Smooth muscle cell (in vitro differentiated cells): ENCODE data around the gene SLC22A2. TPM values are rescaled to one million over a fixed set of nuclear protein-coding genes. Genes with fewer than 3 reads are reported as not detected.

Experiments
- DNase-seq: peaks from one replicate; lab custom pipeline; 2025; ENCODE audit not compliant: unreplicated experiment; lab: John Stamatoyannopoulos, UW
- H2AFZ ChIP-seq: fragments of 200-600 bp; sonication (generic); 2 replicates; pipeline ENCODE4 v1.6.0; 2016; ENCODE audit warnings: antibody characterized with exemption, low read depth, mild to moderate bottlenecking
- H3F3A ChIP-seq: fragments of 200-600 bp; sonication (generic); 2 replicates; pipeline ENCODE4 v1.6.0; 2017; ENCODE audit warnings: antibody characterized with exemption, low read depth
- H3K27ac ChIP-seq: fragments of 200-600 bp; sonication (generic); 2 replicates; pipeline ENCODE4 v1.5.1; 2016; ENCODE audit warnings: low read depth, mild to moderate bottlenecking
- H3K27me3 ChIP-seq: fragments of 200-600 bp; sonication (generic); 2 replicates; pipeline ENCODE4 v1.6.1; 2016; ENCODE audit warnings: low read depth, mild to moderate bottlenecking
- H3K36me3 ChIP-seq: fragments of 200-600 bp; sonication (generic); 2 replicates; pipeline ENCODE4 v1.5.1; 2016; ENCODE audit warnings: low read depth
- H3K4me1 ChIP-seq: fragments of 200-600 bp; sonication (generic); 2 replicates; pipeline ENCODE4 v1.5.1; 2016; ENCODE audit warnings: low read depth
- H3K4me2 ChIP-seq: fragments of 200-600 bp; sonication (generic); 2 replicates; pipeline ENCODE4 v1.6.0; 2016; ENCODE audit warnings: mild to moderate bottlenecking
- H3K4me3 ChIP-seq: fragments of 200-600 bp; sonication (generic); 2 replicates; pipeline ENCODE4 v1.5.1; 2016; ENCODE audit warnings: mild to moderate bottlenecking
- H3K79me2 ChIP-seq: fragments of 200-600 bp; sonication (generic); 2 replicates; pipeline ENCODE4 v1.6.0; 2016; ENCODE audit warnings: low read depth, mild to moderate bottlenecking
- H3K9ac ChIP-seq: fragments of 200-600 bp; sonication (generic); 2 replicates; pipeline ENCODE4 v1.6.0; 2016; ENCODE audit warnings: low read depth
- H3K9me3 ChIP-seq: fragments of 200-600 bp; sonication (generic); replicated peaks from 2 replicates; pipeline ENCODE4 v1.5.1; 2016; ENCODE audit warnings: low read depth
- H4K20me1 ChIP-seq: fragments of 200-600 bp; sonication (generic); 2 replicates; pipeline ENCODE4 v1.6.0; 2016; ENCODE audit warnings: low read depth
- WGBS: methylation state at CpG from one replicate; pipeline ENCODE4 v1.1.7; 2016; ENCODE audit warnings: low lambda C conversion rate; 5-methylcytosine and 5-hydroxymethylcytosine counted together
- polyA plus RNA-seq: library from polyadenylated mRNA; unstranded; fragments of >200 nt; fragmentation: Nextera tagmentation; extraction: Ambion mirVana; gene quantifications from 2 replicates; pipeline ENCODE4 v1.2.1, GENCODE V29; 2016
- total RNA-seq: library from RNA; depleted of rRNA; stranded (reverse); fragments of >200 nt; gene quantifications from 2 replicates; pipeline ENCODE4 v1.2.3, GENCODE V29; 2014
- TF ChIP-seq, protein P1 (sequence below): fragments of 200-600 bp; sonication (generic); IDR thresholded peaks from 2 replicates; pipeline ENCODE4 v1.5.1; 2017; ENCODE audit warnings: borderline replicate concordance, mild to moderate bottlenecking, antibody characterized with exemption; ENCODE audit not compliant: insufficient read depth, poor library complexity, severe bottlenecking

The SLC22A2 gene
- total and polyA plus RNA-seq, 2 experiments from 2014 or later = 3.5 to 7.0 TPM

DNA sequence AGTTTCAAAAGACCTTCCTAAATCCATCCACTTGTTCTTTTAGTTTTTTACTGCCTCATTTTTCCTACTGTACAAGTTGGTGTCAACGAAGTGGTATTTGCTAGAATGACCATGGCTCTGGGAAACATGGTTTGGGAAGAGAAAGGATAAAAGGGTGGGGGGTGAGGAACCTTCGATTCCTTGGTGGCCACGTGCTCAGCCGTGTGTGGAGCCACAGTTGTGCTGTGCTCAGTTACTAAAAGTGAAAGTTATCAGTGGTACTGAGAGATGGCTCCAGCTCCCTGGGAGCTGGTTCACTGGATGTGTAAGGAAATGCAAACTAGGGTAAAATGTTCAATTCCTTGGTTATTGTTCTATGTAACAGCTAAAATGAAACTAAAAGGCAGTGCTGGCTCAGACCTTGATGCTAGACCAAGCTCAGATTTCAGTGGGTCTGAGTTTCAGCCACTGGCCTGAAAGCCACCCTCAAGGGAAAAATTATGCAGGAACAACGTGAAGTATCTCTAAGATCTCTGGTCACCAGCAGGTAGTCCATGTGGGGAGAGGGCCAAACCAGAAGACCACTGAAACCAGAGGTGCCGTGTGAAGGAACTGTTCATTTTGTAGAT is 7.4 kb upstream of the SLC22A2 start:
- no peak overlapping the region for H3K9ac ChIP-seq
- no peaks in the 10 kb centered on the region for H4K20me1 ChIP-seq
- H3K27ac ChIP-seq = no peak overlapping the region
- H3F3A ChIP-seq = no peaks in the 10 kb centered on the region
- H3K27me3 ChIP-seq = no peaks in the 10 kb centered on the region
- H3K36me3 ChIP-seq = no peaks in the 10 kb centered on the region
- no peak overlapping the region for H3K4me2 ChIP-seq
- H2AFZ ChIP-seq = no peak overlapping the region
- H3K4me1 ChIP-seq = no peaks in the 10 kb centered on the region
- TF ChIP-seq, protein P1, sequence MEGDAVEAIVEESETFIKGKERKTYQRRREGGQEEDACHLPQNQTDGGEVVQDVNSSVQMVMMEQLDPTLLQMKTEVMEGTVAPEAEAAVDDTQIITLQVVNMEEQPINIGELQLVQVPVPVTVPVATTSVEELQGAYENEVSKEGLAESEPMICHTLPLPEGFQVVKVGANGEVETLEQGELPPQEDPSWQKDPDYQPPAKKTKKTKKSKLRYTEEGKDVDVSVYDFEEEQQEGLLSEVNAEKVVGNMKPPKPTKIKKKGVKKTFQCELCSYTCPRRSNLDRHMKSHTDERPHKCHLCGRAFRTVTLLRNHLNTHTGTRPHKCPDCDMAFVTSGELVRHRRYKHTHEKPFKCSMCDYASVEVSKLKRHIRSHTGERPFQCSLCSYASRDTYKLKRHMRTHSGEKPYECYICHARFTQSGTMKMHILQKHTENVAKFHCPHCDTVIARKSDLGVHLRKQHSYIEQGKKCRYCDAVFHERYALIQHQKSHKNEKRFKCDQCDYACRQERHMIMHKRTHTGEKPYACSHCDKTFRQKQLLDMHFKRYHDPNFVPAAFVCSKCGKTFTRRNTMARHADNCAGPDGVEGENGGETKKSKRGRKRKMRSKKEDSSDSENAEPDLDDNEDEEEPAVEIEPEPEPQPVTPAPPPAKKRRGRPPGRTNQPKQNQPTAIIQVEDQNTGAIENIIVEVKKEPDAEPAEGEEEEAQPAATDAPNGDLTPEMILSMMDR = no peak
- no peak overlapping the region for H3K4me3 ChIP-seq
- 86% methylated on average over 6 of the region's 6 CpGs for WGBS
- DNase-seq = no peak
- H3K9me3 ChIP-seq = no peaks in the 10 kb centered on the region
- no peaks in the 10 kb centered on the region for H3K79me2 ChIP-seq

DNA sequence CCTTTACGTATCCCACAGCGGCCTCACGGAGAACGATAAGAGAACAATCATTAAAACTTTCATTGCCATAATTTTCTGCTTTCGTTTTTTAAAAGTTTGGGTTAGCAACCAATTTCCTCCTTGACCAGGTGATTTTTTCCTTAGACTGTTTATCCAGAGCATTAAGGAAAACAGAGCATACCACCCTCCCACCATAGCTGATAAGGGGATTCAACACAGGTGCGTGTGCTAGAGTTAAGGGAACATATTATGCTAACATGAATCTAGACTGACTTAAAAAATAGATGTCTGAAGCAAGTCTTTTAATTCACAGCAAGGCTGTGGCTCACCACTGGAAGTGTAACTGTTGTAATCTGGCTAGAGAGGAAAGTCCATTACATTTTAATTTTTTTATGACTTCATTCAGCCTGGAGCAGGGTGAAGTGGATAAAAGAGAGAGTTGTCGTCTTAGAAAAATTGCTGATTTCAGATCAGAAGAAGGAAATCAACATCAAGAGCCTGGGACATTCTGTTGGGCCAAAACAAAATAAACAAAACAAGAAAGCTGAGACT is 5.5 kb upstream of the SLC22A2 start:
- no peak overlapping the region for H3K4me2 ChIP-seq
- peaks cover 7% of the 10 kb centered on the region for H3F3A ChIP-seq
- DNase-seq = no peak
- no peak overlapping the region for H3K4me3 ChIP-seq
- no peaks in the 10 kb centered on the region for H3K79me2 ChIP-seq
- no peak overlapping the region for H3K9ac ChIP-seq
- no peaks in the 10 kb centered on the region for H4K20me1 ChIP-seq
- no peaks in the 10 kb centered on the region for H3K27me3 ChIP-seq
- no peak overlapping the region for H3K27ac ChIP-seq
- H3K36me3 ChIP-seq = no peaks in the 10 kb centered on the region
- no peak overlapping the region for H2AFZ ChIP-seq
- 92% methylated on average over 7 of the region's 7 CpGs for WGBS
- peaks cover 14% of the 10 kb centered on the region for H3K4me1 ChIP-seq
- TF ChIP-seq, protein P1 = no peak
- no peaks in the 10 kb centered on the region for H3K9me3 ChIP-seq

GRCh38 chr6:160263196-160263939 is 4.7 kb upstream of the SLC22A2 start:
- Histone ChIP-seq H3K27ac (peak overlapping the region; percentile 37), H3K4me3 (no peak overlapping the region), H3K27me3 (no peaks in the 10 kb centered on the region), H3K79me2 (no peaks in the 10 kb centered on the region), H2AFZ (peak overlapping the region; percentile 26), H3K4me1 (peaks cover 16% of the 10 kb centered on the region), H3K36me3 (no peaks in the 10 kb centered on the region), H3F3A (peaks cover 12% of the 10 kb centered on the region), H3K4me2 (no peak overlapping the region), H3K9me3 (no peaks in the 10 kb centered on the region), H3K9ac (no peak overlapping the region), H4K20me1 (no peaks in the 10 kb centered on the region)
- TF ChIP-seq, protein P1 = no peak
- DNase-seq = no peak
- 67% methylated on average over 7 of the region's 7 CpGs for WGBS
